Right atrium auricular region (tissue), 2 donors: Measurements from ENCODE around the gene PSMA6. TPM values are rescaled to one million over a fixed set of nuclear protein-coding genes. Genes with fewer than 3 reads are reported as not detected.
"Not testable (repeated sequence)": the region's sequence is repeated elsewhere in the genome, so short reads cannot be mapped to it uniquely, and the experiment has no call there.

Experiments used
- DNase-seq: peaks from one replicate; pipeline ENCODE4 v3.0.0-alpha.2; 2019; ENCODE audit warnings: low spot score
- H3K27ac ChIP-seq, 2 donors: fragments of 200-600 bp; sonication (generic); 1 replicate in 1 of 2; 2 replicates in 1 of 2; pipeline ENCODE4 v1.5.1; 2016 to 2019
- H3K27me3 ChIP-seq, 2 donors: fragments of 200-600 bp; sonication (generic); one replicate each; pipeline versions ENCODE4 v1.5.1 to v1.6.0; 2017 to 2019
- H3K36me3 ChIP-seq: fragments of 200-600 bp; sonication (generic); one replicate; pipeline ENCODE4 v1.5.1; 2016
- H3K4me1 ChIP-seq, 2 donors: fragments of 200-600 bp; sonication (generic); one replicate each; pipeline versions ENCODE4 v1.5.1 to v1.6.0; 2017 to 2019
- H3K4me3 ChIP-seq, 2 donors: fragments of 200-600 bp; sonication (generic); 1 replicate in 1 of 2; 2 replicates in 1 of 2; pipeline ENCODE4 v1.5.1; 2017 to 2019; ENCODE audit warnings: mild to moderate bottlenecking in 1 of 2, moderate library complexity in 1 of 2
- H3K9me3 ChIP-seq, 2 donors: fragments of 200-600 bp; sonication (generic); one replicate each; pipeline ENCODE4 v1.5.1; 2019
- total RNA-seq, 2 donors: library from RNA; depleted of rRNA; stranded (reverse); fragments of >200 nt; gene quantifications; one replicate each; pipeline ENCODE4 v1.1.0, GENCODE V29; 2016
- TF ChIP-seq, protein P1 (sequence below), 2 donors: fragments of 200-600 bp; sonication (generic); IDR thresholded peaks; one replicate each; pipeline ENCODE4 v1.5.1; 2019; ENCODE audit warnings: antibody characterized with exemption in 2 of 2

PSMA6 gene
- total RNA-seq, 2 donors from 2014 or later, result 143 to 191 TPM

DNA sequence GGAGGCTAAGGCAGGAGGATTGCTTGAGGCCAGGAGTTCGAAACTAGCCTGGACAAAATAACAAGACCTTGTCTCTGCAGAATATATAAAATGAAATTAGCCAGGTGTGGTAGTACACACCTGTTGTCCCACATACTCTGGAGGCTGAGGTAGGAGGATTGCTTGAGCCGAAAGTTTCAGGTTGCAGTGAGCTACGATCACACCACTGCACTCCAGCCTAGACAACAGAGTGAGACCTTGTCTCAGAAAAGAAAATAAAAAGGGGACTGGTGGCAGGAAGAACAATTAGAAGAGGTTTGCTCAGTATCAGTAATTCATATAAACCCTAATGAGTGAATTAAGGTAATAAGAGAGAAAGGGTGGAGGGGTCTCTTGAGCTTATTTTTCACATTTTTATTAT, 8.0 kb downstream of the PSMA6 start:
- H3K36me3 ChIP-seq, result no peaks in the 10 kb centered on the region
- TF ChIP-seq, protein P1, sequence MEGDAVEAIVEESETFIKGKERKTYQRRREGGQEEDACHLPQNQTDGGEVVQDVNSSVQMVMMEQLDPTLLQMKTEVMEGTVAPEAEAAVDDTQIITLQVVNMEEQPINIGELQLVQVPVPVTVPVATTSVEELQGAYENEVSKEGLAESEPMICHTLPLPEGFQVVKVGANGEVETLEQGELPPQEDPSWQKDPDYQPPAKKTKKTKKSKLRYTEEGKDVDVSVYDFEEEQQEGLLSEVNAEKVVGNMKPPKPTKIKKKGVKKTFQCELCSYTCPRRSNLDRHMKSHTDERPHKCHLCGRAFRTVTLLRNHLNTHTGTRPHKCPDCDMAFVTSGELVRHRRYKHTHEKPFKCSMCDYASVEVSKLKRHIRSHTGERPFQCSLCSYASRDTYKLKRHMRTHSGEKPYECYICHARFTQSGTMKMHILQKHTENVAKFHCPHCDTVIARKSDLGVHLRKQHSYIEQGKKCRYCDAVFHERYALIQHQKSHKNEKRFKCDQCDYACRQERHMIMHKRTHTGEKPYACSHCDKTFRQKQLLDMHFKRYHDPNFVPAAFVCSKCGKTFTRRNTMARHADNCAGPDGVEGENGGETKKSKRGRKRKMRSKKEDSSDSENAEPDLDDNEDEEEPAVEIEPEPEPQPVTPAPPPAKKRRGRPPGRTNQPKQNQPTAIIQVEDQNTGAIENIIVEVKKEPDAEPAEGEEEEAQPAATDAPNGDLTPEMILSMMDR (IDR thresholded peaks at IDR 0.05), result no peak
- H3K9me3 ChIP-seq, result no peaks in the 10 kb centered on the region
- H3K4me1 ChIP-seq, result peaks cover 0 to 43% of the 10 kb centered on the region in 2 donors
- H3K27me3 ChIP-seq, result no peaks in the 10 kb centered on the region
- no peak for DNase-seq
- H3K4me3 ChIP-seq, result no peak overlapping the region
- no peak overlapping the region for H3K27ac ChIP-seq

DNA sequence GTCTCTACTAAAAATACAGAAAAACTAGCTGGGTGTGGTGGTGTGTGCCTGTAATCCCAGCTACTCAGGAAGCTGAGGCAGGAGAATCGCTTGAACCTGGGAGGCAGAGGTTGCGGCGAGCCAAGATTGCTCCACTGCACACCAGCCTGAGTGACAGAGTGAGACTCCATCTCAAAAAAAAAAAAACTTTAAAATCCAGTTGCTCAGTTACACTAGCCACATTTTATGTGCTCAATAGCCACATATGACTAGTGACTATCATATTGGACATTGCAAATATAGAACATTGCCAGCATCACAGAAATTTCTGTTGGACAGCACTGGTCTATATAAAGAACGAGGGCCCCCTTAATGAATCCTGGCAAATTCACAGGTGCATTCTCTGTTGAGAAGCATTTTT, 9.2 kb downstream of the PSMA6 start:
- not testable (repeated sequence) for H3K4me3 ChIP-seq, H3K27me3 ChIP-seq, H3K27ac ChIP-seq, H3K9me3 ChIP-seq, H3K36me3 ChIP-seq, DNase-seq
- H3K4me1 ChIP-seq, result peaks cover 0 to 38% of the 10 kb centered on the region in 2 donors

DNA sequence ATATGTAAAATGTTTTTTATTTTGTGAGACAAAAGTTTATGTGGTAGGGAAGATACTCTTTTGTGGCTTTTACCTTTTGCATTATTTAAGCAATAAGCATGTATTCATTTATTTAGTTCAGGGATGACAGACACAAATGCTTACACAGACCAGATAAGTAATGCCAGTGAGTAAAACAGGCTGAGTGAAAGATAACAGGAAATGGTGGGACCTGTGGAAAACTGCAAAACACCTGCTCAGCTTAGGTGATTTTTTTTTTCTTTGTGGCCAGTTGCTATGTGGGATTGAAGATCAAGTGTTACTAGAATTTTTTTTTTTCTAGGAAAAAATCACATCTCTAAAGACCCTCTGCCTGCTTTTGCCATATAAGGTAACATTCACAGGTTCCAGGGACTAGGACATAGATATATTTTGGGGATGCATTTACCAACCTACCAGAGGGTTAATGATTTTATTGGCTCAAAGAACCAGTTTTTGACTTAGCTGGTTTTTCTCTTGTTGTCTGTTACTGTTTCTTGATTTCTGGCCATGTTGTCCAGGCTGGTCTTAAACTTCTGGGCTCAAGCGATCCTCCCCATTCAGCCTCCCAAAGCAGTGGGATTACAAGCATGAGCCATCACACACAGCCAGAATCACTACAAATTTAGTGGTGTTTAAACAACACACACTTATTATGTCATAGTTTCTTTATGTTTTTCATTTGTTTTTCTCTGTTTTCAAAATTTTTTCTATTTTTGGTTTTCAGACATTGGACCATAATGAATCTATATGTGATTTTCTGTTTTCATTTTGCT, 9.8 kb downstream of the PSMA6 start:
- TF ChIP-seq, protein P1 (IDR thresholded peaks at IDR 0.05), result no peak
- Histone ChIP-seq H3K36me3 (no peaks in the 10 kb centered on the region), H3K4me1 (peaks cover 0 to 38% of the 10 kb centered on the region in 2 donors), H3K27ac (no peak overlapping the region), H3K9me3 (no peaks in the 10 kb centered on the region), H3K27me3 (no peaks in the 10 kb centered on the region), H3K4me3 (no peak overlapping the region)
- no peak for DNase-seq

DNA sequence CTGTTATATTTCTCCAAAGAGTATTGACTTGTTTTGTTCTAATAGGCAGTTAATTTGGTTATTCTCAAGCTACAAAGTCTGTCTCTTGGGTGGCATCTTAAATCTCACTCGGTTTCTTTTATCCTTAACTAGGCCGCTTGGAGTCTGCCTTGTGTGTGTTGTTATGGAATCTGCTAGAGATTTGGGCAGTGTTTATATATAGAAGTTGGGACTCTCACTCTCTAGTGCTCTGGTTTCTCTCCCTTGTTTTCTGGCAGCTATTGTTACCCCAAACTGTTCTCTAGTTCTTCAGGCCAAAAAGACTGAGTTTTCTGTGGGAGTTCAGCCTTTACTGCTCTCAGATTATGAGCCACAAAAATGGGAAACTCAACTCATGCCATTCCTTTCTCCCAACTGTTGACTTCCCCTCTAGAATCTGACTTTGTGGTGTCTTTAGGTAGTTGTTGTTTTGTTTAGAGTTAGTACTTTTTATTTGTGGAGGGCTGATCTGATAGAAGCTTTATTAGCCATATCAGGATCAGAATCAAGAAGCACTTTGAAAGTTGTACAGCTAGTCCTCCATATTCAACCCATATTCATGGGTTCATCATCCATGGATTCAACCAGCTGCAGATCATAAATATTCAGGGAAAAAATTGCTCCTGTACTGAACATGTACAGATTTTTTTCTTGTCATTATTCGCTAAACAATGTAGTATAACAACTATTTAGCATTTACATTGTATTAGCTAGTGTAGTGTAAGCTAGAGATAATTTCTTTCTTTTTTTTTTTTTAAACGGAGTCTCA, 11.2 kb downstream of the PSMA6 start:
- H3K27ac ChIP-seq, result no peak overlapping the region
- no peak for DNase-seq
- H3K4me1 ChIP-seq, result peaks cover 0 to 38% of the 10 kb centered on the region in 2 donors

DNA sequence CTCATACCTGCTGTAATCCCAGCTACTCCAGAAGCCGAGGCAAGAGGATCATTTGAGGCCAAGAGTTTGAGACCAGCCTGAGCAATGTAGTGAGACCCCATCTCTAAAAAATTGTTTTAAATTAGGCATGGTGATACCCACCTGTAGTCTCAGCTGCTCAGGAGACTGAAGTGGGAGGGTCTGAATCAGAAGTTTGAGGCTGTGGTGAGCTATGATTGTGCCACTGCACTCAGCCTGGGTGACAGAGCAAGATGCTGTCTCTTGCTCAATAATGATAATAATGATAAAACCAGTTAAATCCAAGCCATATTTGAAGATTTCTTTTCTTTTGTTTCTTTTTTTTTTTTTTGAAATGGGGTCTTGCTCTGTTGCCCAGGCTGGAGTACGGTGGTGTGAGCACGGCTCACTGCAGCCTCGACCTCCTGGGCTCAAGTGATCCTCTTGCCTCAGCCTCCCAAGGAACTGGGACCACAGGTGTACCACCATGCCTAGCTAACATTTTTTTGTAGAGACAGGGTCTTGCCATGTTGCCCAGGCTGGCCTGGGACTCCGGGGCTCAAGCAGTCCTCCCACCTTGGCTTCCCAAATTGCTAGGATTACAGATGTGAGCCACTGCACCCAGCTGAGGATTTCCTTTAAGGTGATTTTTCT, 12.8 kb downstream of the PSMA6 start:
- DNase-seq, result no peak
- H3K4me1 ChIP-seq, result peaks cover 0 to 33% of the 10 kb centered on the region in 2 donors

More for the DNA sequence above, 11.2 kb downstream of the PSMA6 start:
- Histone ChIP-seq H3K9me3 (no peaks in the 10 kb centered on the region), H3K36me3 (no peaks in the 10 kb centered on the region), H3K27me3 (no peaks in the 10 kb centered on the region), H3K4me3 (no peak overlapping the region)
- TF ChIP-seq, protein P1 (IDR thresholded peaks at IDR 0.05), result no peak

More for the DNA sequence above, 12.8 kb downstream of the PSMA6 start:
- no peak overlapping the region for H3K4me3 ChIP-seq
- no peaks in the 10 kb centered on the region for H3K9me3 ChIP-seq
- no peak overlapping the region for H3K27ac ChIP-seq
- H3K27me3 ChIP-seq, result no peaks in the 10 kb centered on the region
- peaks cover 14% of the 10 kb centered on the region for H3K36me3 ChIP-seq
- TF ChIP-seq, protein P1 (IDR thresholded peaks at IDR 0.05), result no peak
